Measurements from ENCODE around the gene SEL1L.

DNA sequence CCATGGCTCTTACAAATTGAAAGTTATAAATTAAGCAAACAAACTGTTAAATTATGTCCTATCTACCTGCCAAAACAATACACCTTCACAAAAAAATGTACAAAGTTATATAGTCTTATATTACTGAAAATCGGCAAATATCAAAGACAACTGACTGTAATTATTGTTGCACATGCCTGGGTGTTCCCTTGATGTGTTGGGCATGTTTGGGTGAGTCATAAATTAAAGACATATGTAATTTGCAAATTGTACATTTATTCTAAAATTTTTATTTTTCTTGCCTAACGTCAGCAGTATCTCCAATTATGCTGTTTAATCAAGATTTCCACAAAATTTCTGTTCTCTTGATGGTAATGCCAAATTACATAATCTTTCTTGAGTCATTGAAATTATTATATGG lies 22.0 kb upstream of the SEL1L start:
- no peak for TF ChIP-seq CTCF (IDR thresholded peaks at IDR 0.05)
- no peak for TF ChIP-seq POLR2A (IDR thresholded peaks at IDR 0.05)
- TF ChIP-seq POLR2AphosphoS5 (IDR thresholded peaks at IDR 0.05), result no peak
